AG20443 (cell line): Measurements from ENCODE around the gene UCHL3.

Experiments
- DNase-seq: peaks from one replicate; pipeline ENCODE4 v3.0.0; 2012; ENCODE audit warnings: low spot score, mixed read lengths

Gene UCHL3

GRCh38 chr13:75621147-75621546 lies 71.6 kb downstream of the UCHL3 start:
- peak; percentile 60 for DNase-seq

DNA sequence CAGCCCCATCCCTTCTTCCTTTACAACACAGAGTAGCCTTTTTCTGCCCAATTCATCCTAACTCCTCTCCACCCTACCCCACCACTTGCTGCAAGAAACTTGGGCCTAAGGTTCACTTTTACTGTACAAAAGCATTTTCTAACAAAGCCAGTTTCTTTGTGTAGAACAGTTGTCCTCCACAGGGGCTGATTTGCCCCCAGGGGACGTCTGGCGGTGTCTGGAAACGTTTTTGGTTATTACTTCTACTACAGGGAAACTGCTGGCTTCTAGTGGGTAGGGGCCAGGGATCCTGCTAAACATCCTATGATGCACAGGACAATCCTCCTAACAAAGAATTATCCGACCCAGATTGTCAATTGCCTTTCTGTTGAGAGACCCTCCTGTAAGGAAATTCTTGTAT lies 79.2 kb downstream of the UCHL3 start:
- no peak for DNase-seq

GRCh38 chr13:75633285-75633684 lies 83.7 kb downstream of the UCHL3 start:
- DNase-seq = peak; percentile 61

- peak; percentile 14 for DNase-seq
These were observed 85.7 kb downstream of the UCHL3 start for GRCh38 chr13:75635101-75635827.

DNA sequence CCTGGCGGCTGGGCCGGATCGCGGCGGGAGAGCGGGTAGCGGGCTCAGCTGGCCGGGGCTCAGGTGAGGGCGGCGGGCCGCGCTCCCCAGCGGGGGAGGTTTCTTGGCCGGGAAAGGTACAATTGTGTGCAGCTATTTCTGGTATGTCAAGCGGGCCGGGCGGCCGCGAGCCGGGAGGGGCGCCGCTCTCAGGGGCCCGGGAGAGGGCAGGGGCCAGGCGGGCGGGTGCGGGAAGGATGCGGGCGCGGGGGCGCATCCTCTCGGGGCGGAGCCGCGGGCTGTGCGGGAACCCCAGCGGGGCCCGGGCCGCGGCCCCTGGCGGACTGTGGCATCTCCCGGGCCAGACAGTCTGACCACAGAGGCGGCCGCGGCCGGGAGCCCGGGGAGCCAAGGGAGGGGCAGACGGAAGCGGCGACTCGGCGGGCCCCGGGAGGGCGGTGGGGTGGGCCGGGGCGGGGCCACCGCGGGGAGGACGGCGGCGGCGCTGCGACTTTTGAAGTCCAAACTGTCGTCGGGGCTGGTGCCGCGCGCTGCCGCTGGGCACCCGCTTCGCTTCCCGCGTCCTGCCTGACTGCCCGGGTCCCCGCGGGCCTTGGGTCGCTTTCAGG lies 86.3 kb downstream of the UCHL3 start, which contains the start of gene LMO7:
TSS of gene LMO7 (plus strand) at position 503 of the 608 bp plus-strand sequence. CDS start 328 bp downstream, outside the sequence.
- peak; percentile 92 for DNase-seq

DNA sequence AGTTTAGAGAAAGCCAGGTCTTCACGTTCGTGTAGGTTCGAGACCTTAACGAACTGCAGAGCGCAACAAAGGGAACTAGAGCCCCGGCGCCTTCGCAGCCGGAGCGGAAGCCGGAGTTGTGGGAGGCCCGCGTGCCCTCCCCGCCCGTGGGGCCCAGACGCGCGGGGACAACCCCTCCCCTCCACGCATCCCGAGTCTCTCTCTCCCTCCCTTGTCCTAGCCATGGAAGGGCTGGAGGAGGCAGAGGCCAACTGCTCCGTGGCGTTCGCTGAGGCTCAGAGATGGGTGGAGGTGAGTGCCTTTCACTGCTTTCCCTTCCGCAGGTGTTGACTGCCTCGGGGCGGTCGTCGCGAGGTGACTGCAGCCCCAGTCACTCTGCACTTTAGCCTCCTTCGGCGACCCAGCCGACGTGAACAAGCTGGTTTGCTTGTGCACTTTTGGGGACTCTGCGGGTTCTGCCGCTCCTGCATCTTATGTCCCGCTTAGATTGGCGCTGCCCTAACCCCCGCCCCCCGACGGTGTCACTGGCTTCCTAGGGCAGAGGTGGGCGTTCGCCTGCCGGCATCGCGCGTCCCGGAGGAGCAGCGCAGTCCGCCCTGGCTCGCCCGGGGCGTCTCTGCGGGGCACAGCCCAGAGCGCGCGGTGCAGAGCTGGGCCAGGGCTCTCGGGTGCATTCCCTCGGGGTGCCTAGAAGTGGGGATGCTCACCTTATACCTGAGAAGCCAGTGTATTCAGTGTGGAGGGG lies 87.0 kb downstream of the UCHL3 start:
- peak; percentile 67 for DNase-seq

GRCh38 chr13:75637181-75637750 lies 87.7 kb downstream of the UCHL3 start:
- DNase-seq = peak; percentile 24

- no peak for DNase-seq
These were observed 89.9 kb downstream of the UCHL3 start for GRCh38 chr13:75639454-75639853.

DNA sequence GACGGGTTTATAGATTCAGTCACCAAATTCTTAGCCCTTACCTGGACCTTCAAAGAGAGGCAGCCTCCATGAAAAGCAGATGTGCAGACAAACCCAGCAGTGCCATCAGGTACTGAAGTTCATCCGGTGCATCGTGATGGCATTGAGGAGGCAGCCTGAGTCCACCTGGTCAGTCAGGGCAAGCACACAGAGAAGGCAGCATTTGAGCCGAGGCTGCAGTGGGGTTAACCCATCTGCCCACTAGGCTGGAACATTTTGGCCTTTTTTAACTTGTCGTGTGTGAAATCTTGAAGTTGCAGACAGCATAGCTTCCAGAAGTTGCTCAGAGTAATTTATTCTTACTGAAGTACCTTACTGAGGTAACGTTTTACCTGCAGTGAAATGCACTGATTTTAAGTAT lies 91.4 kb downstream of the UCHL3 start:
- DNase-seq = no peak

DNA sequence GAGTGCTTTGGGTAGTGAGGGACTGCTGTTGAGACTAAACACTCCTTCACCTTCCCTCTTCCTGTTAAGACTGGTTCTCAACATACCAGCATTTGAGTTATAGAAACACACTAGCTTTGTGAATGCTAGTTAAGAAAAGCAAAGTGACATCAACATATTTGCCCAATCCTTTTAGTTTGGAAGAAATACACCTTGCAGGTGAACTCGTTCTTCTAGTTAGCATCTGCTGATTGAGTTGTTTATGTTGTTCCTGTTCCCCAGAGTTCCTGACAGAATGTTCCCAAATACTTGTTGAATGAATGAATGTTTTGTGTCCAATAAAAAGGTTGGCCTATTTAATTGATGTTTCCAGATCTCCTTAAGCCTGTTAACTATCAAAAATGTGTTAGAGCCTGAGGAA lies 93.6 kb downstream of the UCHL3 start:
- DNase-seq = no peak

GRCh38 chr13:75643693-75644092 lies 94.1 kb downstream of the UCHL3 start:
- DNase-seq = no peak

DNA sequence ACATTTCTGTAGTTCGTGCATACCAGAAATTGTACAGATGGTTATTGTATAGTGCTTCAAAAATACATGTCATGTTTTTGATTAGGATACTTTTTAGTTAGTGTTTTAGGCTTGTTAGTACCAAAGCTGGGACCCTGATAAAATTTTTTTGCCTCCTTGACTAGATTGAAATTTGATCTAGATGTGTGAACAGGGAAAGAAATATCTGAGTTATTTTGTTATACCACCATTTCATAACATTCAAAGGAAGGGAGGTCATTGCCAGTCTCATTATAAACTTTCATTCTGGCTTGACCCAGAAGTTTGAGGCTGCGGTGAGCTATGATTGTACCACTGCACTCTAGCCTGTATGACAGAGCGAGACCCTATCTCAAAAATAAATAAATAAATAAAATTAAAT lies 95.5 kb downstream of the UCHL3 start:
- DNase-seq = no peak

GRCh38 chr13:75647126-75647784 lies 97.7 kb downstream of the UCHL3 start:
- no peak for DNase-seq

GRCh38 chr13:75648446-75648845 lies 98.9 kb downstream of the UCHL3 start:
- no peak for DNase-seq

DNA sequence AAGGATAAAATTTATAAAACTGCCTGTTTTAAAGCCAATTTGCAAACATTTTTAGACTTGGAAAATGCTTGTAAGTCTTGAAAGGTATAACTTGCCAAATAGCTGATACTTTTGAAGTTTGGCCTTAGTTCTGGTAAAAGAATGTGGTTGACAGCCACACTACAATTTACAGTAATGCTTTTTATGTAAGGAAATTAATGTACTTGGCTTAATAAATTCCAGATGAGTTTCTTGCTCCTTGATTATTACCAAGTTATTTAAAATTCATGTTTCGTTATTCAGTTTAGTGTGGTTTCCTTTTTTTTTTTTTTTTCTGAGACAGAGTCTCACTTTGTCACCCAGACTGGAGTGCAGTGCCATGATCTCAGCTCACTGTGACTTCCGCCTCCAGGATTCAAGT lies 101.4 kb downstream of the UCHL3 start:
- no peak for DNase-seq

DNA sequence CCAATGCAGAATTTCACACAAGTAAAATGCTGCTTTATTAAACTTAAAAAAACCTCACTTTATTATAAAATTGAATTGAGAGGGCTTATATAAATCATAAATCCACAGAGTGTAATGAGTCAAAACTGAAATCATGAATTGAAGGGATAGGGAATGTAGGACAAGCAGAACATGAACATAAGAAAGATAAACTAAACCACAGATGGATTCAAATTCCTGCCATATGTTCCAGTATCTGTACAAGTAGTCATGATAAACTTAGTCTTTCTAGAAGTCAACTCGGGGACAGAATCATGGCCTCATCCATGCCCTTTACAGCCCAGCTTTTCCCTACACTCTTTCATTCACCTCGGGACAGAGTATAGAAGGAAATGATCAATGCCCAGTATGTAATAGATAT lies 103.1 kb downstream of the UCHL3 start:
- DNase-seq = no peak
